CD4-positive, alpha-beta T cell (primary cell): ENCODE measurements around the gene C2orf69. TPM values are rescaled to one million over a fixed set of nuclear protein-coding genes. Genes with fewer than 3 reads are reported as not detected.

Source experiments
- ATAC-seq: fragments of 200-7000 bp; cut with Tn5 transposase; one replicate; pipeline ENCODE4 v1.10.0; 2022; ENCODE audit warnings: mild to moderate bottlenecking; ENCODE audit not compliant: poor library complexity
- CTCF ChIA-PET: fragments of 350-600 bp; sonication (Branson Sonifier 250); formaldehyde crosslinking; loops from one replicate; lab custom pipeline; 2021; ENCODE audit warnings: antibody characterized with exemption, inconsistent platforms; lab: Charles Lee
- POLR2A ChIA-PET: fragments of 350-600 bp; sonication (Branson Sonifier 250); formaldehyde crosslinking; loops from one replicate; lab custom pipeline; 2021; ENCODE audit warnings: antibody characterized with exemption, inconsistent platforms; lab: Charles Lee
- DNase-seq, 14 experiments: peaks; one replicate each; pipeline ENCODE4 v3.0.0-alpha.2; 2013 to 2020; ENCODE audit warnings: mixed read lengths in 2 of 14
- H3K27ac ChIP-seq, 2 donors: one replicate each; pipeline versions ENCODE4 v1.5.1 to v1.7.0; 2013; ENCODE audit warnings: low read length in 2 of 2, low read depth in 1 of 2, mild to moderate bottlenecking in 1 of 2
- H3K27me3 ChIP-seq, 2 experiments: 1 replicate in 1 of 2; 2 replicates in 1 of 2; pipeline versions ENCODE4 v1.6.1 to v1.7.0; 2013; ENCODE audit warnings: low read length in 2 of 2, control low read depth in 1 of 2, mild to moderate bottlenecking in 1 of 2, moderate library complexity in 1 of 2; ENCODE audit not compliant: insufficient read depth in 2 of 2, control insufficient read depth in 1 of 2
- H3K36me3 ChIP-seq: one replicate; pipeline ENCODE4 v1.6.1; 2013; ENCODE audit warnings: low read length, control low read depth; ENCODE audit not compliant: insufficient read depth
- H3K4me1 ChIP-seq: one replicate; pipeline ENCODE4 v1.6.1; 2013; ENCODE audit warnings: low read length, control low read depth; ENCODE audit not compliant: insufficient read depth
- H3K4me3 ChIP-seq: one replicate; pipeline ENCODE4 v1.5.1; 2013; ENCODE audit warnings: mild to moderate bottlenecking, low read length, moderate library complexity
- H3K9me3 ChIP-seq, 2 experiments: 1 replicate in 1 of 2; 2 replicates in 1 of 2; pipeline versions ENCODE4 v1.6.1 to v1.7.0; 2013; ENCODE audit warnings: low read length in 2 of 2, mild to moderate bottlenecking in 2 of 2, control low read depth in 1 of 2, moderate library complexity in 1 of 2; ENCODE audit not compliant: control insufficient read depth in 1 of 2, insufficient read depth in 1 of 2
- H3K27ac Mint-ChIP-seq: one replicate; pipeline ENCODE4 v1.8.0; 2020; ENCODE audit warnings: mixed read lengths
- H3K27me3 Mint-ChIP-seq: one replicate; pipeline ENCODE4 v1.8.0; 2021; ENCODE audit warnings: mixed read lengths
- H3K36me3 Mint-ChIP-seq: one replicate; pipeline ENCODE4 v1.8.0; 2021; ENCODE audit warnings: low read depth, mixed read lengths
- H3K4me1 Mint-ChIP-seq: one replicate; pipeline ENCODE4 v1.8.0; 2021; ENCODE audit warnings: low read depth, mixed read lengths
- H3K4me3 Mint-ChIP-seq: one replicate; pipeline ENCODE4 v1.8.0; 2020; ENCODE audit warnings: mild to moderate bottlenecking, mixed read lengths
- H3K9me3 Mint-ChIP-seq: one replicate; pipeline ENCODE4 v1.8.0; 2020; ENCODE audit warnings: mixed read lengths
- intact Hi-C, 2 experiments: fragments of 100-400 bp; cut with DNase I in 1 of 2; cut with micrococcal nuclease in 1 of 2; formaldehyde crosslinking; loops; one replicate each; pipeline versions ENCODE4 v1.15.1 to v1.9.0; 2023 to 2025; cut with DNase I, micrococcal nuclease
- polyA plus RNA-seq, 2 donors: library from polyadenylated mRNA; unstranded; fragments of 120-200 nt; gene quantifications; one replicate each; pipeline ENCODE4 v1.2.1, GENCODE V29; 2013
- total RNA-seq, 174 experiments: library from RNA in 2 of 174; stranded (reverse) in 2 of 174; gene quantifications; one replicate each; pipeline ENCODE4 v1.2.3 and lab custom pipeline; 2021 to 2026
- TF ChIP-seq, protein P1 (sequence below): fragments of 200-600 bp; IDR thresholded peaks from one replicate; pipeline ENCODE4 v1.8.0; 2022; ENCODE audit warnings: antibody characterized with exemption, mild to moderate bottlenecking

The C2orf69 gene, protein sequence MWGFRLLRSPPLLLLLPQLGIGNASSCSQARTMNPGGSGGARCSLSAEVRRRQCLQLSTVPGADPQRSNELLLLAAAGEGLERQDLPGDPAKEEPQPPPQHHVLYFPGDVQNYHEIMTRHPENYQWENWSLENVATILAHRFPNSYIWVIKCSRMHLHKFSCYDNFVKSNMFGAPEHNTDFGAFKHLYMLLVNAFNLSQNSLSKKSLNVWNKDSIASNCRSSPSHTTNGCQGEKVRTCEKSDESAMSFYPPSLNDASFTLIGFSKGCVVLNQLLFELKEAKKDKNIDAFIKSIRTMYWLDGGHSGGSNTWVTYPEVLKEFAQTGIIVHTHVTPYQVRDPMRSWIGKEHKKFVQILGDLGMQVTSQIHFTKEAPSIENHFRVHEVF
- total RNA-seq (10 to 100 TPM; 12.5 to 13.7 TPM), total RNA-seq (lab: John Stamatoyannopoulos, UW) (25.3 to 58.7 (median 38.0) reads per million in 172 experiments)
- polyA plus RNA-seq (2013, experiment 1 of 2): 13.9 TPM
- polyA plus RNA-seq (2013, experiment 2 of 2): 16.4 TPM

DNA sequence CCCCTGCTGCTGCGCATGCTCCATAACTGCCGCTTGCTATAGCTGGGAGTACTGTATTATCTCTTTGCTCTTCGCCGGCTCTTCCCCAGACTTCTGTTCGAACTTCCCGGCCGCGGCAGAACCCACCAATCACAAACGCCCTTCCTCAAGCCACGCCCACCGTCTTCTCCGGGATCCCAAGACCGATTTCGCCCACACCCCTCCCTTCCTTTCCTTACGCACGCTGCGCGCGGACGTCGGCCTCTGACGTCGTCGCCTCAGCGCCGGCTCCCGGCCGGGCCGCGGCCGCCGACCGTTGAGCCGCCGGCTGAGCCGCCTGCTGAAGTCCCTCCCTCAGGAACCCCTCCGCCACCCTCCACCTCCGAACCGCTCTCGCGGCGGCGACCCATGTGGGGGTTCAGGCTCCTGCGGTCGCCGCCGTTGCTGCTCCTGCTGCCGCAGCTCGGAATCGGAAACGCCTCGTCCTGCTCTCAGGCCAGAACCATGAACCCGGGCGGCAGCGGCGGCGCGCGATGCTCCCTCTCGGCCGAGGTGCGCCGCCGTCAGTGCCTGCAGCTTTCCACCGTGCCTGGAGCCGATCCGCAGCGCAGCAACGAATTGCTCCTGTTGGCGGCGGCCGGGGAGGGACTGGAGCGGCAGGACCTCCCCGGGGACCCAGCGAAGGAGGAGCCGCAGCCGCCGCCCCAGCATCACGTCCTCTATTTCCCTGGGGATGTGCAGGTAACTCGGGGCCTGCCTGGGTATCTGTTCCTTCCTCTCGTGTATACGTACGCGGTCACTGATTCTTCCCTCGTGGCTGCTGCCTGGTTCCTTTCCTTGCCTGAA lies at the start of gene C2orf69:
C2orf69 (plus strand) TSS at position 242 of the 825 bp plus-strand sequence; CDS start at position 388, 146 bp downstream.
- ChIA-PET POLR2A (interaction anchor here (0.9 kb wide), 1 partner anchor 8 kb away, joined by 3 read pairs; no protein-coding TSS in a partner anchor), CTCF (no interaction called here)
- DNase-seq (peak; percentile 78 to 97 (median 88)), ATAC-seq (peak; percentile 79)
- H3K9me3 Mint-ChIP-seq: no peaks in the 10 kb centered on the region
- H3K36me3 Mint-ChIP-seq: peaks cover 25% of the 10 kb centered on the region
- Histone ChIP-seq H3K36me3 (peaks cover 3% of the 10 kb centered on the region), H3K4me3 (peak within 1 kb of the TSS; percentile 78), H3K9me3 (no peaks in the 10 kb centered on the region), H3K27me3 (no peaks in the 10 kb centered on the region), H3K4me1 (peaks cover 17% of the 10 kb centered on the region), H3K27ac (peak within 1 kb of the TSS; percentile 67 to 80)
- intact Hi-C loops: loop anchor here (2.0 to 5.0 kb wide), 2 partner anchors 44 to 901 kb away; partner anchors contain the start of genes MAIP1 (in 2 of the 2), TYW5 (in 2 of the 2) and BZW1 (in 1 of the 2)
- no peaks in the 10 kb centered on the region for H3K27me3 Mint-ChIP-seq
- peak within 1 kb of the TSS; percentile 95 for H3K27ac Mint-ChIP-seq
- H3K4me3 Mint-ChIP-seq: peak within 1 kb of the TSS; percentile 99
- TF ChIP-seq, protein P1, sequence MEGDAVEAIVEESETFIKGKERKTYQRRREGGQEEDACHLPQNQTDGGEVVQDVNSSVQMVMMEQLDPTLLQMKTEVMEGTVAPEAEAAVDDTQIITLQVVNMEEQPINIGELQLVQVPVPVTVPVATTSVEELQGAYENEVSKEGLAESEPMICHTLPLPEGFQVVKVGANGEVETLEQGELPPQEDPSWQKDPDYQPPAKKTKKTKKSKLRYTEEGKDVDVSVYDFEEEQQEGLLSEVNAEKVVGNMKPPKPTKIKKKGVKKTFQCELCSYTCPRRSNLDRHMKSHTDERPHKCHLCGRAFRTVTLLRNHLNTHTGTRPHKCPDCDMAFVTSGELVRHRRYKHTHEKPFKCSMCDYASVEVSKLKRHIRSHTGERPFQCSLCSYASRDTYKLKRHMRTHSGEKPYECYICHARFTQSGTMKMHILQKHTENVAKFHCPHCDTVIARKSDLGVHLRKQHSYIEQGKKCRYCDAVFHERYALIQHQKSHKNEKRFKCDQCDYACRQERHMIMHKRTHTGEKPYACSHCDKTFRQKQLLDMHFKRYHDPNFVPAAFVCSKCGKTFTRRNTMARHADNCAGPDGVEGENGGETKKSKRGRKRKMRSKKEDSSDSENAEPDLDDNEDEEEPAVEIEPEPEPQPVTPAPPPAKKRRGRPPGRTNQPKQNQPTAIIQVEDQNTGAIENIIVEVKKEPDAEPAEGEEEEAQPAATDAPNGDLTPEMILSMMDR: no peak
- H3K4me1 Mint-ChIP-seq: peaks cover 40% of the 10 kb centered on the region

DNA sequence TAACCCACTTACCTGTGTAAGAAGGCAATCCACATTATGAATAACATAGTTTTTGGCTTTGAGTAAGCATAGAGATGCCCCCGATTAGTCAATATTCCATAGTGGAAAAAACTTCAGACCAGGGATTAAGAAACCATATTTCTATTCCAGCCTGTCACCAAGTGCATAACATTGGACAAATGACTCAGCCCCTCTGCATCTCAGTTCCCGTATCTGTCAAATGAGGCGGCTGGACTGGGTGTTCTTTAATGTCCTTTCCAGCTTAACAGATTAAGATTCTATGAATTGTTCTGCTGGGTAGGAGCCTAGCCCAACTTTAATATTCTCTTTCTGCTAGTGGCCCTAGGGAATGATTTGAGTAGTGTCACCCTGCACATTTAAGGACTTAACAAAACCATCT lies 48.3 kb upstream of the C2orf69 start:
- peaks cover 29% of the 10 kb centered on the region for H3K27me3 Mint-ChIP-seq

More for the DNA sequence above, 48.3 kb upstream of the C2orf69 start:
- Histone ChIP-seq H3K9me3 (no peaks in the 10 kb centered on the region), H3K36me3 (no peaks in the 10 kb centered on the region), H3K4me1 (no peaks in the 10 kb centered on the region), H3K4me3 (no peak overlapping the region), H3K27ac (no peak overlapping the region), H3K27me3 (peaks cover 0 to 7% of the 10 kb centered on the region in 2 experiments)
- no peak for DNase-seq
- H3K36me3 Mint-ChIP-seq: no peaks in the 10 kb centered on the region
- no peak overlapping the region for H3K4me3 Mint-ChIP-seq
- H3K27ac Mint-ChIP-seq: no peak overlapping the region
- no peaks in the 10 kb centered on the region for H3K4me1 Mint-ChIP-seq
- ATAC-seq: no peak
- POLR2A ChIA-PET: no interaction called here
- CTCF ChIA-PET: interaction anchor here (0.6 to 2.3 kb wide), 2 partner anchors 13 to 185 kb away, joined by 4 to 5 read pairs; partner anchors contain the start of gene FTCDNL1
- TF ChIP-seq, protein P1: no peak
- no peaks in the 10 kb centered on the region for H3K9me3 Mint-ChIP-seq
- intact Hi-C loops: loop anchor here (5.0 to 10.0 kb wide), 3 partner anchors 158 to 1550 kb away; no protein-coding TSS in a partner anchor
